Mononuclear cell (primary cell): Measurements from ENCODE around the gene PAM. TPM values are rescaled to one million over a fixed set of nuclear protein-coding genes. Genes with fewer than 3 reads are reported as not detected.
"Not testable (repeated sequence)": the region's sequence is repeated elsewhere in the genome, so short reads cannot be mapped to it uniquely, and the experiment has no call there.

Source experiments
- H3K27me3 ChIP-seq: 2 replicates; pipeline ENCODE4 v1.6.0; 2011; ENCODE audit warnings: low read length, control low read depth; ENCODE audit not compliant: insufficient read depth
- H3K4me1 ChIP-seq: 2 replicates; pipeline ENCODE4 v1.5.1; 2011; ENCODE audit warnings: mild to moderate bottlenecking, low read length, control low read depth; ENCODE audit not compliant: insufficient read depth
- H3K4me3 ChIP-seq: 2 replicates; pipeline ENCODE4 v1.5.1; 2011; ENCODE audit warnings: mild to moderate bottlenecking, low read length, moderate library complexity
- H3K9me3 ChIP-seq: 2 replicates; pipeline ENCODE4 v1.5.1; 2011; ENCODE audit warnings: low read depth, mild to moderate bottlenecking, control low read depth, low read length
- total RNA-seq: library from RNA; depleted of rRNA; stranded (reverse); fragments of >200 nt; gene quantifications from one replicate; pipeline ENCODE4 v1.2.3, GENCODE V29; 2012

Gene PAM
- total RNA-seq, 1 donor: 18.8 TPM

DNA sequence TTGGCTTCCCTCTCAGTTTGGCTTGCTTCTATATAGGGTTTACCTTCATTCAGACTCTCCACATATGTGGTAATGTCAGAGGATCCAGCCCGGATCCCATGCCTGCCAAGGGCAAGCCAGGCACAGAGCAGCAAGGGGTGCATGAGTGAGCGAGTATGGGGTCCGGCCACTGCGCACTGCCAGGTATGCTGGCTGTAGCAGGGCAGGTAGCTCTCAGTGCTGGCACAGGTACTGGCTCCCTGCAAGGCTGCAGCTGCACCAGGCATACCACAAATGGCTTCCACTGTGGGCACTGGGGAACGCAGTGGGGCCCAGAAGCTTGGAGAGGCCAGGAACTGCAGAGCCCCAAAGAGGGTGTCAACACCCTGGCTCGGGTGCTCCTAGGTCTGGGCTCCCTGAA is 278.6 kb downstream of the PAM start:
- H3K4me3 ChIP-seq: no peak overlapping the region
- H3K27me3 ChIP-seq: no peaks in the 10 kb centered on the region
- H3K9me3 ChIP-seq: no peaks in the 10 kb centered on the region
- H3K4me1 ChIP-seq: no peaks in the 10 kb centered on the region

DNA sequence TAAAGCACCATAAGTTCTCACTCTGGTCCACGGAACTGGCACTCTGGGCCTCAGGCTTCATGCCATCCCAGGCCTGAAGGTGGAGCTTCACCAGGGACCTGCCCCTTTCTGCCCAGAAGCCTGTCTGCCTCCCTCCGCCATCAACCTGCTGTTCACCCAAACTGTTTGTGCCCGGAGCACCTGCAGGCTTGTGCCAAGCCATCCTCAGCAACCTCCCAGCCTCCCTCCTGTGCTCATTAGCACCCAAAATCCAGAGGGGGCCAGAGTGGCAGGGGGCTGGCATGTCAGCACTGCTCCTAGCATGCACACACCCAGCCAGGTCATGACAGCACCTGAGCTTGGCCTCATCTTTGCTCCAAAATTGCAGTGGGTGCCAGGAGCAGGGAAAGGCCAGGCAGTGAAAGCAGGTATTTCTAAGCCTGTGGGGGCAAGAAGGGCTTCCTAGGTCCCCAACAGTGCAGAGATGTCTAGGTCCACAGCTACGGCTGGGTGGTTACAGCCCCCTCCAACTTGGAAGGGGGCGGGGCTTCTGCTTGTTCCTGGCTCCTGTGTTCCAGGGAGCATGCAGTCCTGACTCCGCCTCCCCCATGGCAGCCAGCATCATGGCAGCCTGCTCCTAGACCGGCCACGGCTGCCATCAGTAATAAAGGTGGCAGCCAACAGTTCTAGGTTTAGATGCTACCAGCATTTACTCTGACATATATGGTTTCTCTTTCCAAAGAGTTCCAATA is 279.7 kb downstream of the PAM start:
- H3K27me3 ChIP-seq: no peaks in the 10 kb centered on the region
- H3K4me1 ChIP-seq: no peaks in the 10 kb centered on the region
- no peak overlapping the region for H3K4me3 ChIP-seq
- no peaks in the 10 kb centered on the region for H3K9me3 ChIP-seq

GRCh38 chr5:103035701-103036100 is 280.6 kb downstream of the PAM start:
- H3K27me3 ChIP-seq: no peaks in the 10 kb centered on the region
- no peaks in the 10 kb centered on the region for H3K9me3 ChIP-seq
- H3K4me1 ChIP-seq: no peaks in the 10 kb centered on the region
- H3K4me3 ChIP-seq: no peak overlapping the region

DNA sequence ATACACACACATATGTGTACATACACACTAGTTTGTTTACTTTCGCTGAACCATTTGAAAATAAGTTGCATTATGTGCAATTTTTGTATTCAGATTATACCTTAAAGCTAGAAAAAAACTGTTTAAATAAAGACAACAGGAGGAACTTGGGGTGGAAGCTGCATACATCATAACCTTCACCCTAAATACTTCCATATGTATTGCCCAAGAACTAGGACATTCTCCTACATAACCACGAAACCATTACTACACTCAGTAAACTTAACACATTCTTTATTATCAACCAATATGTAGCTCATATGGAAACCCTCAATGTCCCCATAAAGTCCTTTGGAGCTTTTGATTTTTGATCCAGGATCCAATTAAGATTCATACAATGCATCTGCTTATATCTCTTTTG is 281.5 kb downstream of the PAM start:
- Histone ChIP-seq H3K4me3 (no peak overlapping the region), H3K27me3 (no peaks in the 10 kb centered on the region), H3K4me1 (no peaks in the 10 kb centered on the region), H3K9me3 (no peaks in the 10 kb centered on the region)

DNA sequence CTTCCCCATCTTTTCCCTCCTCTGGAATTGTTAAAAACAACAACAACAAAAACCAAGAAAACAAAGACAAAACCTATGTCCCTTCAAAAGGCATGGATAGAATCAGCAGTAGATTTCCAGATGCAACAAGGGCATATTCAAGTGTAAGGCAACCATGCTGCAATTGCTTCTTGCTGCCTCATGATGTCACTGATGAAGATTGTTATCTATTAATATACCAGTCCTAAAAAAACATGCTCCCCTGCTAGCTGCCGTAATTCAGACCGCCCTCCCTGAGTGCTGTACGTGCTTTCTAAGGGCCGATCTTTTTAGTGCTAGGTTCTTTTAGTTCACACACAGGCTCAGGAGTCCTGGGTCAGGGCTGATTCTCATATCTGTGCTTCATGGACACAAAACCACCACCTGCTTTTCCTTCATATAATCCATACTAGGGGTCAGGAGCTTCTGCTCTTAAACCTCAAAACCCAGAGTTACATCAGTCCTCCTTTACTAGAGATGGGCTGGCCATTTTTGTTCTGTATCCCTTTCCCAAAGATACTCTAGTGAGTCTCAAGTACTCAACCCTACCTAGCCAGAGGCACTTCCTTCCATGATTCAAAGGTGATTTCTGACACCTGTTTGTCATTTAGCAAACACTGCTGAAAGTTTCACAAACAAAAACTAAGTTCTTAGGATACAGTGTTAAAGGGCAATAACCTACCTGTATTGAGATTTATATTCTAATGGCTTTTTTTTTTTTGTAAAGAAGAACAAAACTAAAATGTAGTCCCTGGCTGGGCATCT is 282.8 kb downstream of the PAM start:
- no peaks in the 10 kb centered on the region for H3K9me3 ChIP-seq
- no peak overlapping the region for H3K4me3 ChIP-seq
- no peaks in the 10 kb centered on the region for H3K27me3 ChIP-seq
- no peaks in the 10 kb centered on the region for H3K4me1 ChIP-seq

DNA sequence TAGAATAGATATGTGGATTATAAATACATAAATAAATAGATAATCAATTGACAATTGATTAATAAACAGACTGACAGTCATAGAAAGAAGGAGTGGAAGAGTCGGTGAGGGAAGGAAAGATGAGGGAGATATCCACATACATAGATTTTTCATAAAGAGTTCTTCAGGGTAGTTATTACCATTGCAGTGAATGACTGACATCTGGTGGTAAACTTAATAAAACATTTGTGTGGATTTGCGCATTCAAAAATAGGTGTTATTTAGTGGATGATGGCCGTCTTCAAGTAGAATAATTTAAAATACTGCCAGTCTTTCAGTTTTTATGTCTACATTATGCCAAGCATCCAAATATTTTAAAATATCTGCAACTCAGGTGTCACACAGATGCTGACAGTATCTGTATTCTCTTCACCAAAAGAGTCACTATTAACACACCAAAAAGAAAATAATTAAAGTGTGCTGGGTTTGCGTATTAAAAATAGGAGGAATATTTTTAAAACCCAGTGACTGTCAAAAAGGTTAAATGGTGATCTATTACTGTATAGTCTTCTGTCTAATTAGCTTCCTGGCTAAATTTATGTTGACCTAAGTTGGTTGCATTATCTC is 286.1 kb downstream of the PAM start:
- Histone ChIP-seq H3K9me3 (no peaks in the 10 kb centered on the region), H3K4me1 (no peaks in the 10 kb centered on the region), H3K4me3 (no peak overlapping the region), H3K27me3 (no peaks in the 10 kb centered on the region)

- not testable (repeated sequence) for H3K4me1 ChIP-seq, H3K9me3 ChIP-seq, H3K4me3 ChIP-seq, H3K27me3 ChIP-seq
These were observed 291.6 kb downstream of the PAM start for GRCh38 chr5:103046706-103047105.

DNA sequence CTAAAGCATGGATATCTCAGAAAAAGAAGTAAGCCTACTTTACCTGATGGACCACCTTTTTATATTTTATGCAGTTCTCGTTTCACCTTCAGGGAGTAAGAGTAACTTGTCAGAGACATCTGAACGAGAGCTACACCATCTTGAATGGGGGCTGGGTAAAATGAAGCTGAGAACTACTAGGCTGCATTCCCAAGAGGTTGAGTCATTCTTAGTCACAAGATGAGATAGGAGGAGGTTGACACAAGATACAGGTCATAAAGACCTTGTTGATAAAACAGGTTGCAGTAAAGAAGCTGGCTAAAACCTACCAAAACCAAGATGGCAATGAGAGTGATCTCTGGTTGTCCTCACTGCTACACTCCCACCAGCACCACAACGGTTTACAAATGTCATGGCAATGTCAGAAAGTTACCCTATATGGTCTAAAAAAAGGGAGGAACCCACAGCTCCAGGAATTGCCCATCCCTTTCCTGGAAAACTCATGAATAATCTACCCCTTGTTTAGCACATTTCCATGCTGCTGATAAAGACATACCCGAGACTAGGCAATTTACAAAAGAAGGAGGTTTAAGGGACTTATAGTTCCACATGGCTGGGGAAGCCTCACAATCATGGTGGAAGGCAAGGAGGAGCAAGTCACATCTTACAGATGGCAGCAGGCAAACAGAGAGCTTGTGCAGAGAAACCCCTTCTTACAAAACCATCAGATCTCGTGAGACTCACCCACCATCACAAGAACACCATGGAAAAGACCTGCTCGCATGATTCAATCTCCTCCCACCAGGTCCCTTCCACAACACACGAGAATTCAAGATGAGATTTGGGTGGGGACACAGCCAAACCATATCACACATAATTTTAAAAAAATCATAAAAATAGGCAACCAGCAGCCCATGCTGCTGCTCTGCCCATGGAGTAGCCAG is 302.4 kb downstream of the PAM start:
- H3K4me1 ChIP-seq: no peaks in the 10 kb centered on the region
- H3K9me3 ChIP-seq: no peaks in the 10 kb centered on the region
- H3K4me3 ChIP-seq: no peak overlapping the region
- H3K27me3 ChIP-seq: no peaks in the 10 kb centered on the region

DNA sequence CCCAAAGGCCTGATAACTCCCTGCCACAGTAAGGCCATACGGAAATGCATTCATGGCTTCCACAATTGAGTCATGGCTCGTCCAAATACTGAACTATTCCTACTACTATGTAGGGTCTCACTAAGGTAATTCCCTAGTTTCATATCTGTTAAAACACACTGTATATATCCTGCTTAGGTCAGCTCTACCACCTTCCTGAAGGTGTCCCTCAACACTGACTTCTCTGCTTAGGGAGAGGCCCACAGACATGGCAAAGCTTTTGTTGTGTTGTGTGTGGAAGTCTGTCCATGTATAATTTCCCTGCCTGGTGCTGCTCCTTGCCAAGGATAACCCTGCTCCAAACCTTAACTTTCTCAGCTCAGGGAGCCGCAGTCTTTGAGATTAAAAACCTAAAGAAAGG is 304.4 kb downstream of the PAM start:
- no peaks in the 10 kb centered on the region for H3K4me1 ChIP-seq
- H3K9me3 ChIP-seq: no peaks in the 10 kb centered on the region
- H3K4me3 ChIP-seq: no peak overlapping the region
- no peaks in the 10 kb centered on the region for H3K27me3 ChIP-seq

DNA sequence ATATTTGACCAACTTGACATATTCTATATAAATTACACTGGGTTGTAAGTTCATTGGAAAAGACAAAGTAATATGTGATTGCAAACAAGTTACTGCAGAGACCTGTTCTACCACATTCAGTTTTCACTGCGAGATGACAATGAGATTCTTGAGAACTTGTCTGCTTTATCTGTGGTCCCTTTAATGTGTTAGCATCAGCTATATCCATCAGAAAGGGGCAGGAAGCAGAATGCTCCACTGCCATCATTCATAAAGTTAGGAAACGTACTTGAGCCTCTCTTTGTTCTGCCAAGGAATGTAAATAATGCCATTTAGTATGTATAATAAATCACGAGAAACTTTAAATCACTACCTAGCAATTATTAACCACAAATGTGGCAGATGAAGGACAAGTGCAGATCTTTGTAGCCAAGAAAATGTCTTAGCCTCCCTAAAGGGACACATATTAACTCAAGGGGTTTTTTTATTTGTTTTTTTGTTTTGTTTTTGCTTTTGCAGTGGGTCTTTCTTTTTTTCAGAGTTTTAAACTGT is 305.4 kb downstream of the PAM start:
- H3K4me3 ChIP-seq: no peak overlapping the region

GRCh38 chr5:103066326-103066725 is 311.2 kb downstream of the PAM start:
- Histone ChIP-seq H3K4me3 (no peak overlapping the region), H3K27me3 (no peaks in the 10 kb centered on the region), H3K4me1 (no peaks in the 10 kb centered on the region), H3K9me3 (no peaks in the 10 kb centered on the region)

More for the DNA sequence above, 305.4 kb downstream of the PAM start:
- Histone ChIP-seq H3K9me3 (no peaks in the 10 kb centered on the region), H3K4me1 (no peaks in the 10 kb centered on the region), H3K27me3 (no peaks in the 10 kb centered on the region)

DNA sequence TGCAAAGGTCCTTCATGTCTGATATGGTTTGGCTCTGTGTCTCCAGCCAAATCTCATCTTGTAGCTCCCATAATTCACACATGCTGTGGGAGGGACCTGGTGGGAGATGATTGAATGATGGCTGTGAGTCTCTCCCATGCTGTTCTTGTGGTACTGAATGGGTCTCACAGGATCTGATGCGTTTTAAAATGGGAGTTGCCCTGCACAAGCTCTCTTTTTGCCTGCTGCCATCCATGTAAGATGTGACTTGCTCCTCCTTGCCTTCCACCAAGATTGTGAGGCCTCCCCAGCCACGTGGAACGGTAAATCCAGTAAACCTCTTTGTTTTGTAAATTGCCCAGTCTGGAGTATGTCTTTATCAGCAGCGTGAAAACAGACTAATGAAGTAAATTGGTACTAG is 318.4 kb downstream of the PAM start:
- not testable (repeated sequence) for H3K4me3 ChIP-seq

GRCh38 chr5:103075442-103075841 is 320.3 kb downstream of the PAM start:
- H3K4me1 ChIP-seq: no peaks in the 10 kb centered on the region

More for the DNA sequence above, 318.4 kb downstream of the PAM start:
- H3K4me1 ChIP-seq, H3K27me3 ChIP-seq: not testable (repeated sequence)
- H3K9me3 ChIP-seq: peaks cover 17% of the 10 kb centered on the region

More at GRCh38 chr5:103075442-103075841, 320.3 kb downstream of the PAM start:
- H3K4me3 ChIP-seq: no peak overlapping the region
- no peaks in the 10 kb centered on the region for H3K27me3 ChIP-seq
- peaks cover 21% of the 10 kb centered on the region for H3K9me3 ChIP-seq
